ENCODE data around the gene CTNNBL1. TPM values are rescaled to one million over a fixed set of nuclear protein-coding genes. Genes with fewer than 3 reads are reported as not detected.

Gene CTNNBL1
- total RNA-seq, 3 donors from 2014 or later (not counting 1 experiment from before 2014, with no cell fraction given), result 59.1 to 75.6 (median 67.6) TPM

DNA sequence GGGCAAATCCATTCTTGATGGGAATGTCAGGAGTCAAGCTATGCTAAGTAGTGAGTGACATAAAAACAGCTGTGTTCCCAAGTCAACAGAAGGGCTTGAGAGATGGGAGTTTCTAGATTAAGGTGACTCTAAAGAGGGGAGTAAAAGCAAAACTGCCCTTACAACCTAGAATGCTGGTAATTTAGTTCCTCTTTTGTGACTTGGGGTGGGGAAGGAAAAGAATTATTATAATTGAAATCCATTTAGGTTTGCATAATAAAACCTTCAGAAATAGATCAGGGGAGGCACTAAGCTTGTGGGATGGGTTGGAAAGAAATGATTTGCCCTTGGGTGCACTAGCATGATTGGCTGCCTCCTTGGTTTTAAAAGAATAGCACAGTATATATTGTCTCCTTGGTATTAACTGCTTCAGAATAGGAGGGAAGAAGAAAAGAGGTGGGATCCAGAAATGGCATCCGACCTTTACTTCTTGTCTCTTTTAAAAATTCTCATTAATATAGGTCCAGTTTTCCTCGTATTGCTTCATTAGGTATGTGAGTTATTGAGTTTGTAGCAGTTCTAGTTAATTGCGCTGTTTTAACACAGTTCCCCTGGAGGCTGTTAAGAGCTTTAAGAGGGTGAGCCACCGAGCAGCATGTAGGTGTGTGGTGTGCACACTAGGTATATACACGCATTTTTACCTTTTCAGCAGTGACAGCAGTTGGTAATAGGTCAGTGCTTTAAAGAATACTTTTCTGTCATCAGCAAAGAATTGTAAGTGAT, 113.8 kb downstream of the CTNNBL1 start:
- Mint-ChIP-seq H3K27ac (peak overlapping the region in 1 of 2 donors; percentile 16), H3K4me3 (no peak overlapping the region), H3K9me3 (no peaks in the 10 kb centered on the region), H3K36me3 (no peaks in the 10 kb centered on the region), H3K4me1 (peaks cover 24 to 47% of the 10 kb centered on the region in 2 donors), H3K27me3 (ENCODE audit: low read depth in 2 of 2) (no peaks in the 10 kb centered on the region)
- H3K27ac ChIP-seq (ENCODE audit: low read length), result no peak overlapping the region
- intact Hi-C loops (cut with micrococcal nuclease), result no loop called here
- no peak for ATAC-seq
- DNase-seq, result no peak
- TF ChIP-seq, protein P1, sequence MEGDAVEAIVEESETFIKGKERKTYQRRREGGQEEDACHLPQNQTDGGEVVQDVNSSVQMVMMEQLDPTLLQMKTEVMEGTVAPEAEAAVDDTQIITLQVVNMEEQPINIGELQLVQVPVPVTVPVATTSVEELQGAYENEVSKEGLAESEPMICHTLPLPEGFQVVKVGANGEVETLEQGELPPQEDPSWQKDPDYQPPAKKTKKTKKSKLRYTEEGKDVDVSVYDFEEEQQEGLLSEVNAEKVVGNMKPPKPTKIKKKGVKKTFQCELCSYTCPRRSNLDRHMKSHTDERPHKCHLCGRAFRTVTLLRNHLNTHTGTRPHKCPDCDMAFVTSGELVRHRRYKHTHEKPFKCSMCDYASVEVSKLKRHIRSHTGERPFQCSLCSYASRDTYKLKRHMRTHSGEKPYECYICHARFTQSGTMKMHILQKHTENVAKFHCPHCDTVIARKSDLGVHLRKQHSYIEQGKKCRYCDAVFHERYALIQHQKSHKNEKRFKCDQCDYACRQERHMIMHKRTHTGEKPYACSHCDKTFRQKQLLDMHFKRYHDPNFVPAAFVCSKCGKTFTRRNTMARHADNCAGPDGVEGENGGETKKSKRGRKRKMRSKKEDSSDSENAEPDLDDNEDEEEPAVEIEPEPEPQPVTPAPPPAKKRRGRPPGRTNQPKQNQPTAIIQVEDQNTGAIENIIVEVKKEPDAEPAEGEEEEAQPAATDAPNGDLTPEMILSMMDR (IDR thresholded peaks at IDR 0.05), result no peak
- H3K36me3 ChIP-seq (ENCODE audit: control insufficient read depth, insufficient read depth, low read length), result peaks cover 6% of the 10 kb centered on the region
- H3K4me3 ChIP-seq (ENCODE audit: low read length), result no peak overlapping the region
- 99% methylated on average over 4 of the region's 5 CpGs for WGBS (ENCODE audit: insufficient coverage)
- H3K9me3 ChIP-seq (ENCODE audit: control insufficient read depth, insufficient read depth, low read length), result no peaks in the 10 kb centered on the region
- H3K4me1 ChIP-seq (ENCODE audit: control insufficient read depth, insufficient read depth, low read length), result peaks cover 23% of the 10 kb centered on the region
- H3K27me3 ChIP-seq (ENCODE audit: control insufficient read depth, insufficient read depth, low read length), result no peaks in the 10 kb centered on the region

DNA sequence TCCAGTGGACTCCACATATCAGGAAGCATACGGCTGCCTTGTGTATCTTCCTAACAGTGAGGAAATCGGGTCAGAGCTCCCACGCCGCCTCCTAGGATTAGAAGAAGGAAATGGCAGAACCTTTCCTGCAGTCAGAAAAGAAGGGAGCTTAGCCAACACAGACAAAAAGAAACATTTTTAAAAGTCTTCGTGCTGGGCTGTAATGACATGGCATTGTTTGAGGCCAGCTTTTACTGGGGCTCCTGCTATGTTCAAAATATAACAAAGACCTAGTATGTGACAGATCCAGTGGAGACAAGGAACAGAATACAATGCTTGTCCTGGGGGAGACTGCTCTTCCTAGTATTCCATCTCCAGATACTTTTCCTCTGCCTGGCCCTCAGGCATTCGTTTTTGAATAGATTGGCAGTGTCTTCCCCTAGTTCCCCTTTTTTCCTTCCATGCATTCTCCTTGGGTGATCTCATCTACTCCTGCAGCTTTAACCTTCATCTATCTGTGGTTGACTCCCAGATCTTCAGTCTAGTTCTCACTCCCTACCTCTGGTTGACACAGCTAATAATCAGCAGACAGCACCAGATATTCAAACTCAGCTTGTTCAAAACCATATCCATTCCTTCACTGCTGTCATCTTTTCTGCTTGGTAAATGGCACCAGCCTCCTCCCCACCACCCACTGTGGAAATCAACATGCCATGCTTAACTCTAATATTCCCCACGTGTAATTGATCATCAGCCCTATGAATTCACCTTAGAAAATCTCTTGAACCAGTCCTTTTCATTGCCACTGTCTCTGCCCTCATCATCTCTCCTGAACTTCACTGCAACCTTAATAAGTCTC, 114.6 kb downstream of the CTNNBL1 start:
- H3K27ac Mint-ChIP-seq, result no peak overlapping the region
- Histone ChIP-seq H3K27me3 (ENCODE audit: control insufficient read depth, insufficient read depth, low read length) (no peaks in the 10 kb centered on the region), H3K36me3 (ENCODE audit: control insufficient read depth, insufficient read depth, low read length) (peaks cover 6% of the 10 kb centered on the region), H3K4me1 (ENCODE audit: control insufficient read depth, insufficient read depth, low read length) (peaks cover 21% of the 10 kb centered on the region), H3K4me3 (ENCODE audit: low read length) (no peak overlapping the region), H3K27ac (ENCODE audit: low read length) (no peak overlapping the region), H3K9me3 (ENCODE audit: control insufficient read depth, insufficient read depth, low read length) (no peaks in the 10 kb centered on the region)
- H3K27me3 Mint-ChIP-seq (ENCODE audit: low read depth in 2 of 2), result no peaks in the 10 kb centered on the region
- H3K36me3 Mint-ChIP-seq, result no peaks in the 10 kb centered on the region
- TF ChIP-seq, protein P1 (IDR thresholded peaks at IDR 0.05), result no peak
- H3K9me3 Mint-ChIP-seq, result no peaks in the 10 kb centered on the region
- H3K4me1 Mint-ChIP-seq, result peaks cover 21 to 42% of the 10 kb centered on the region in 2 donors
- DNase-seq (no peak), ATAC-seq (no peak)
- no peak overlapping the region for H3K4me3 Mint-ChIP-seq
- intact Hi-C loops (cut with micrococcal nuclease), result no loop called here
- WGBS (ENCODE audit: insufficient coverage), result 94% methylated on average over 7 of the region's 7 CpGs

DNA sequence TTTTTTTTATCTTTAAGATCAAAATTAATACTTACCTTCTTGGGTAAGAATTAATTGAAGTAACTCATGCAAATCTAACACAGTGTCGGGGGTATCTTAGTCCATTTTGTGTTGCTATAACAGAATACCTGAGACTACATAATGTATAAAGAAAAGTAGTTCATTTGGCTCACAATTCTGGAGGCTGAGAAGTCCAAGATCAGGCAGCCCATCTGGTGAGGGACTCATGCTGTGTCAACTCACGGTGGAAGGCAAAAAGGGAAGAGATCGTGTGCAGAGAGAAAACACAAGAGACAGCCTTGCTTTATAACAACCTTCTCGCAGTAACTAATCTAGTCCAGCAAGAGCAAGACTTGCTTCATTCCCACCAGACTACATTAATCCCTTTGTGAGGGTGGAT, 116.2 kb downstream of the CTNNBL1 start:
- WGBS (ENCODE audit: insufficient coverage), result 100% methylated on average over 3 of the region's 4 CpGs
- Mint-ChIP-seq H3K27me3 (ENCODE audit: low read depth in 2 of 2) (no peaks in the 10 kb centered on the region), H3K36me3 (no peaks in the 10 kb centered on the region), H3K4me3 (no peak overlapping the region), H3K4me1 (peaks cover 15 to 39% of the 10 kb centered on the region in 2 donors), H3K27ac (no peak overlapping the region), H3K9me3 (no peaks in the 10 kb centered on the region)
- no peak for ATAC-seq
- Histone ChIP-seq H3K4me3 (ENCODE audit: low read length) (no peak overlapping the region), H3K4me1 (ENCODE audit: control insufficient read depth, insufficient read depth, low read length) (peaks cover 7% of the 10 kb centered on the region), H3K36me3 (ENCODE audit: control insufficient read depth, insufficient read depth, low read length) (peaks cover 6% of the 10 kb centered on the region), H3K9me3 (ENCODE audit: control insufficient read depth, insufficient read depth, low read length) (no peaks in the 10 kb centered on the region), H3K27ac (ENCODE audit: low read length) (no peak overlapping the region), H3K27me3 (ENCODE audit: control insufficient read depth, insufficient read depth, low read length) (no peaks in the 10 kb centered on the region)
- no peak for DNase-seq
- TF ChIP-seq, protein P1 (IDR thresholded peaks at IDR 0.05), result no peak
- intact Hi-C loops (cut with micrococcal nuclease), result no loop called here

All from natural killer cell (primary cell).